ENCODE measurements around the gene FLAD1. TPM values are rescaled to one million over a fixed set of nuclear protein-coding genes. Genes with fewer than 3 reads are reported as not detected.
A peak's percentile ranks its signal among the peaks of the same experiment; 100 is the strongest.

FLAD1 gene
- total RNA-seq, 1 experiment from 2014 or later = 75.1 TPM

DNA sequence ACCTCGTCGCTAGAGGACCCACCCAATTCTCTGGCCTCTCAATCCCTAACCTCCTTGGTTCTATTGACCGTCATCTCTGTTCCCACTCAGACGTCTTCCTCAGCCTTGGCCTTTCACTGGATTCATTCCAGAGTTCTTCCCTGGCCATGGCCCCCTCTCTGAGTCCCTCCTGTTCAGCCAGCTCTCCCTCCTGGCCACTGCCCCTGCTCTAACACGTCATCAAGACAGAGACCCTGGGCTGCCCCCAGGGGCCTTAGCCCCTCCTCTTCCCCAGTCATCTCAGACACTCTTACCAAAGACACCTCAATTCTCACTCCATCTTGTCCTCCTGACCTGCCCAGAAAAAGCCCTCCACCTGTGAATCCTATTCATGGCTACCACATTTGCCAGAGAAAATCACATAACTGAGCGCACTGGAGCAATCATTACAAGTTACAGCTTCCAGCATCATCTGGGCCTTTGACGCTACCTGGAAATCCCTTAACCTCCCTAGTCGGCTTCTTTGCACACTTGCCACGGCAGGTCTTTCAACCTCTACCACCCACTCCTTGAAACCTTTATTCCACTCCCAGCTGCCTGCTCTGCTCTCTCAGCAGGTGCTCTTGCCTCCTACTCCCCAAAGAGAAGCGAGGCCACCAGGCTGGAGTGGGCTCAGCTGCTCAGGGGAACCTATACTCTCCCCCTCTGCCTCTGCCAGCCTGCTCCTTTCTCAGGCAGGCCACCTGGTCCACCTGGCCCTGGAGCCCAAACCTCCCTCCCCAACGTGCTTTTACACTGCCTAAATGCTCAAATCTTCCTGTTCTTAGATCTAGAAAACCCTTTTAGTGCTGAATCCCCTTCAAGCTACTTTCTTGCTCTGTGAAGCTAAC lies 36.5 kb downstream of the FLAD1 start:
- TF ChIP-seq, protein P1, sequence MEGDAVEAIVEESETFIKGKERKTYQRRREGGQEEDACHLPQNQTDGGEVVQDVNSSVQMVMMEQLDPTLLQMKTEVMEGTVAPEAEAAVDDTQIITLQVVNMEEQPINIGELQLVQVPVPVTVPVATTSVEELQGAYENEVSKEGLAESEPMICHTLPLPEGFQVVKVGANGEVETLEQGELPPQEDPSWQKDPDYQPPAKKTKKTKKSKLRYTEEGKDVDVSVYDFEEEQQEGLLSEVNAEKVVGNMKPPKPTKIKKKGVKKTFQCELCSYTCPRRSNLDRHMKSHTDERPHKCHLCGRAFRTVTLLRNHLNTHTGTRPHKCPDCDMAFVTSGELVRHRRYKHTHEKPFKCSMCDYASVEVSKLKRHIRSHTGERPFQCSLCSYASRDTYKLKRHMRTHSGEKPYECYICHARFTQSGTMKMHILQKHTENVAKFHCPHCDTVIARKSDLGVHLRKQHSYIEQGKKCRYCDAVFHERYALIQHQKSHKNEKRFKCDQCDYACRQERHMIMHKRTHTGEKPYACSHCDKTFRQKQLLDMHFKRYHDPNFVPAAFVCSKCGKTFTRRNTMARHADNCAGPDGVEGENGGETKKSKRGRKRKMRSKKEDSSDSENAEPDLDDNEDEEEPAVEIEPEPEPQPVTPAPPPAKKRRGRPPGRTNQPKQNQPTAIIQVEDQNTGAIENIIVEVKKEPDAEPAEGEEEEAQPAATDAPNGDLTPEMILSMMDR (IDR thresholded peaks at IDR 0.05; ENCODE audit: unreplicated experiment) = no peak
- CTCF ChIA-PET = interaction anchor here (0.7 to 1.4 kb wide), 4 partner anchors 9 to 25 kb away, joined by 3 to 8 read pairs (median 4); partner anchors contain the start of gene ZBTB7B
- no peak for DNase-seq
- H3K4me1 Mint-ChIP-seq (ENCODE audit: low read depth, unreplicated experiment) = peaks cover 47% of the 10 kb centered on the region
- H3K9me3 Mint-ChIP-seq (ENCODE audit: low read depth, unreplicated experiment) = no peaks in the 10 kb centered on the region
- intact Hi-C loops (cut with micrococcal nuclease; ENCODE audit: unreplicated experiment) = no loop called here
- no TSS peak for BruUV-seq (replicated peaks)
- peaks cover 50% of the 10 kb centered on the region for H3K36me3 Mint-ChIP-seq (ENCODE audit: insufficient read depth, unreplicated experiment)
- H3K27me3 Mint-ChIP-seq (ENCODE audit: unreplicated experiment) = no peaks in the 10 kb centered on the region
- peak overlapping the region; percentile 2 for H3K27ac Mint-ChIP-seq (ENCODE audit: unreplicated experiment)
- H3K4me3 Mint-ChIP-seq (ENCODE audit: low read depth, unreplicated experiment) = no peak overlapping the region

DNA sequence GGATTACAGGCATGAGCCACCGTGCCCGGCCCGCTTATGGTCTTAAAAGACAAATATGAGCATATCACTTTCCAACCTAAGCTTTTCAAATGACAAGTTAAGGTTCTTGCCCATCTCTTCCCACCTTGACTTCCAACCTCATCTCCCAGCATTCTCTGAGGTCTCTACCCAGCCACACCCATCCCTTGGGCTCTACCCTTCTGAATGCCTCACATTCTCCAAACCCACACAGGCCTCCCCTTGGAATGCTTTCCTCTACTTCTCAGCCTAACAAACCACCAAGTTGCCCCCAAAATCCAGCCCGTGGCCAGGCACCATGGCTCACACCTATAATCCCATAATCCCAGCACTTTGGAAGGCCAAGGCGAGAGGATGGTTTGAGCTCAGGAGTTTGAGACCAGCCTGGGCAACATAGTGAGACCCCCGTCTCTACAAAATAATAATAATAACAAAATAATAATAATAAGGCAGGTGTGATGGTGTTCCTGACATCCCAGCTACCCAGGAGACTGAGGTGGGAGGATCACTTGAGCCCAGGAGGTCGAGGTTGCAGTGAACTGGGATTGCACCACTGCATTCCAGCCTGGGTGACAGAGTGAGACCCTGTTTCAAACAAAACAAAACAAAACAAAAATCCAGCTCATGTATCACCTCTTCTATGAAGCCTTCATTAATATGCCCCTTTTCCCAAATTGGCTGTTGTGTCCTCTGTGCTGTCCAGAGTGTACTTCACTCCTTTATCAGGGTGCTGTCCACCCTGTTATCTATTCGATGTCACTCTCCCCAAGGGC lies 39.2 kb downstream of the FLAD1 start:
- H3K9me3 Mint-ChIP-seq (ENCODE audit: low read depth, unreplicated experiment) = no peaks in the 10 kb centered on the region
- TF ChIP-seq, protein P1 (IDR thresholded peaks at IDR 0.05; ENCODE audit: unreplicated experiment) = no peak
- no peaks in the 10 kb centered on the region for H3K27me3 Mint-ChIP-seq (ENCODE audit: unreplicated experiment)
- peaks cover 26% of the 10 kb centered on the region for H3K36me3 Mint-ChIP-seq (ENCODE audit: insufficient read depth, unreplicated experiment)
- H3K4me3 Mint-ChIP-seq (ENCODE audit: low read depth, unreplicated experiment) = no peak overlapping the region
- CTCF ChIA-PET = interaction anchor here (0.9 kb wide), 1 partner anchor 35 kb away, joined by 3 read pairs; no protein-coding TSS in a partner anchor
- intact Hi-C loops (cut with micrococcal nuclease; ENCODE audit: unreplicated experiment) = no loop called here
- no peak for DNase-seq
- peaks cover 65% of the 10 kb centered on the region for H3K4me1 Mint-ChIP-seq (ENCODE audit: low read depth, unreplicated experiment)
- H3K27ac Mint-ChIP-seq (ENCODE audit: unreplicated experiment) = no peak overlapping the region
- no TSS peak for BruUV-seq (replicated peaks)

DNA sequence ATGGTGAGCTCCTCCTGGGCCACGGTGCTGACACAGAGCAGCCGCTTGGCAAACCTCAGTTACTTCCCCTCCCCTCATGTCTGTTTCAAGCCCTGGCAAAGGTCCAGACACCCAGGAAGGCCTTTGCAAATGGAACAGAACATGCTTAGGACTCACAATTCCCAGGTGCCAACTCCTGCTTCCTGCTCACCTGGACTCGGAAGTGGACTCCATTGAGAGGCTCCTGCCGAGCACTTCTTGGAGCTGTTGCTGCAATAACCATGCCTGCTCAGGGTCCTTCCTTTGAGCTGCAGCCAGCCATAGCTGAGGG lies 39.7 kb downstream of the FLAD1 start:
- no peaks in the 10 kb centered on the region for H3K27me3 Mint-ChIP-seq (ENCODE audit: unreplicated experiment)
- H3K36me3 Mint-ChIP-seq (ENCODE audit: insufficient read depth, unreplicated experiment) = peaks cover 20% of the 10 kb centered on the region
- no peak for DNase-seq
- intact Hi-C loops (cut with micrococcal nuclease; ENCODE audit: unreplicated experiment) = no loop called here
- H3K4me1 Mint-ChIP-seq (ENCODE audit: low read depth, unreplicated experiment) = peaks cover 61% of the 10 kb centered on the region
- H3K4me3 Mint-ChIP-seq (ENCODE audit: low read depth, unreplicated experiment) = no peak overlapping the region
- CTCF ChIA-PET = interaction anchor here (0.9 kb wide), 1 partner anchor 34 kb away, joined by 3 read pairs; no protein-coding TSS in a partner anchor
- TF ChIP-seq, protein P1 (IDR thresholded peaks at IDR 0.05; ENCODE audit: unreplicated experiment) = no peak
- H3K9me3 Mint-ChIP-seq (ENCODE audit: low read depth, unreplicated experiment) = no peaks in the 10 kb centered on the region
- H3K27ac Mint-ChIP-seq (ENCODE audit: unreplicated experiment) = no peak overlapping the region
- no TSS peak for BruUV-seq (replicated peaks)

DNA sequence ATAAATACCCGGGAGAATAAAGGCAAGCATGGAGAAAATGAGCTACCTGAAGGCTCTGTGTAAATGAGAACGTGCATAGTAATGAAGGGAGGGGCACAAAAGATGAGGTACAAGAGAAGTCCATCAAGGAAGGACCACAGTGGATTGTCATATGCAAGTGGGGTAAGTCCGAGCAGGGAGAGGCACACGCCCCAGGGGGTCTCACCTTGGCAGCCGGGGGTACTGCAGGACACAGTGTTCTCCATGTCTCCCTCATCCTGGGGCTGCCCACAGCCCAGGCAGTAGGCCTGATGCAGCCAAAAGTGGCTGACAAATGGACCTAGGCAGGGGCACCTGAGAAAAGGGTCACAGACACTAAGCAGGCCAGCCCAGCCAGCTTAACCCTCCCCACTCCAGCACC lies 40.5 kb downstream of the FLAD1 start:
- no peak overlapping the region for H3K4me3 Mint-ChIP-seq (ENCODE audit: low read depth, unreplicated experiment)
- intact Hi-C loops (cut with micrococcal nuclease; ENCODE audit: unreplicated experiment) = no loop called here

More for the DNA sequence above, 40.5 kb downstream of the FLAD1 start:
- Mint-ChIP-seq H3K9me3 (ENCODE audit: low read depth, unreplicated experiment) (no peaks in the 10 kb centered on the region), H3K4me1 (ENCODE audit: low read depth, unreplicated experiment) (peaks cover 57% of the 10 kb centered on the region), H3K27ac (ENCODE audit: unreplicated experiment) (peak overlapping the region; percentile 37), H3K36me3 (ENCODE audit: insufficient read depth, unreplicated experiment) (peaks cover 17% of the 10 kb centered on the region), H3K27me3 (ENCODE audit: unreplicated experiment) (peaks cover 3% of the 10 kb centered on the region)
- TF ChIP-seq, protein P1 (IDR thresholded peaks at IDR 0.05; ENCODE audit: unreplicated experiment) = no peak
- BruUV-seq (replicated peaks) = no TSS peak
- CTCF ChIA-PET = interaction anchor here (0.9 kb wide), 1 partner anchor 34 kb away, joined by 3 read pairs; no protein-coding TSS in a partner anchor
- DNase-seq = no peak
